ENCODE results near the gene AP2A1. TPM values are rescaled to one million over a fixed set of nuclear protein-coding genes. Genes with fewer than 3 reads are reported as not detected.

AP2A1 gene
- total and polyA plus RNA-seq, 10 of the 15 experiments (the other 5 are each of a cell fraction or from before 2014, with no cell fraction given), result 0.68 to 78.8 (median 33.8) TPM

DNA sequence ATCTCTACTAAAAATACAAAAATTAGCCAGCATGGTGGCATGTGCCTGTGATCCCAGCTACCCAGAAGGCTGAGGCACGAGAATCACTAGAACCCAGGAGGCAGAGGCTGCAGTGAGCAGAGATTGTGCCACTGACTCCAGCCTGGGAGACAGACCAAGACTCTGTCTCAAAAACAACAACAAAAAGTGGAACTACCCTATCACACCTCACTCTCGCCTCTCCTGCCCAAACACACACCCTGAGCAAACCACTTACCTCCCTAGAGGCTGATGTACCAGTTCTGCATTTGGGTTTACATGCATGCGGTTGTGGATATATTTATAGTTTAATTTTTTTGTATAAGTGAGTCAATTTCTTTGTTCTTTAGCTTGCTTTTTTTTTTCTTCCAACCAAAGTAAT is 76.5 kb downstream of the AP2A1 start (continued):
- TF ChIP-seq MYB (IDR thresholded peaks at IDR 0.05; ENCODE audit: borderline replicate concordance, low read depth, low read length) (no peak), ASH2L (IDR thresholded peaks at IDR 0.05; ENCODE audit: borderline replicate concordance, low read depth) (no peak), RB1 (IDR thresholded peaks at IDR 0.05; ENCODE audit: borderline replicate concordance) (no peak), NR2C1 (IDR thresholded peaks at IDR 0.05) (no peak), BHLHE40 (IDR thresholded peaks at IDR 0.05; ENCODE audit: borderline replicate concordance in 1 of 2, low read depth in 2 of 2, low read length in 1 of 2) (peak; percentile 48 to 70; a peak in 3 of 4 replicates), DPF2 (IDR thresholded peaks at IDR 0.05) (peak; percentile 58), ZNF24 (IDR thresholded peaks at IDR 0.05) (no peak), GATAD2B (conservative IDR thresholded peaks at IDR 0.05; ENCODE audit: low read depth) (no peak), ESRRA (IDR thresholded peaks at IDR 0.05; ENCODE audit: low read length) (no peak), HDGF (IDR thresholded peaks at IDR 0.05) (peak; percentile 63)
- TF ChIP-seq, protein P1, sequence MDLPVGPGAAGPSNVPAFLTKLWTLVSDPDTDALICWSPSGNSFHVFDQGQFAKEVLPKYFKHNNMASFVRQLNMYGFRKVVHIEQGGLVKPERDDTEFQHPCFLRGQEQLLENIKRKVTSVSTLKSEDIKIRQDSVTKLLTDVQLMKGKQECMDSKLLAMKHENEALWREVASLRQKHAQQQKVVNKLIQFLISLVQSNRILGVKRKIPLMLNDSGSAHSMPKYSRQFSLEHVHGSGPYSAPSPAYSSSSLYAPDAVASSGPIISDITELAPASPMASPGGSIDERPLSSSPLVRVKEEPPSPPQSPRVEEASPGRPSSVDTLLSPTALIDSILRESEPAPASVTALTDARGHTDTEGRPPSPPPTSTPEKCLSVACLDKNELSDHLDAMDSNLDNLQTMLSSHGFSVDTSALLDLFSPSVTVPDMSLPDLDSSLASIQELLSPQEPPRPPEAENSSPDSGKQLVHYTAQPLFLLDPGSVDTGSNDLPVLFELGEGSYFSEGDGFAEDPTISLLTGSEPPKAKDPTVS (IDR thresholded peaks at IDR 0.05; ENCODE audit: low read depth, low read length), result no peak
- TF ChIP-seq, protein P2, sequence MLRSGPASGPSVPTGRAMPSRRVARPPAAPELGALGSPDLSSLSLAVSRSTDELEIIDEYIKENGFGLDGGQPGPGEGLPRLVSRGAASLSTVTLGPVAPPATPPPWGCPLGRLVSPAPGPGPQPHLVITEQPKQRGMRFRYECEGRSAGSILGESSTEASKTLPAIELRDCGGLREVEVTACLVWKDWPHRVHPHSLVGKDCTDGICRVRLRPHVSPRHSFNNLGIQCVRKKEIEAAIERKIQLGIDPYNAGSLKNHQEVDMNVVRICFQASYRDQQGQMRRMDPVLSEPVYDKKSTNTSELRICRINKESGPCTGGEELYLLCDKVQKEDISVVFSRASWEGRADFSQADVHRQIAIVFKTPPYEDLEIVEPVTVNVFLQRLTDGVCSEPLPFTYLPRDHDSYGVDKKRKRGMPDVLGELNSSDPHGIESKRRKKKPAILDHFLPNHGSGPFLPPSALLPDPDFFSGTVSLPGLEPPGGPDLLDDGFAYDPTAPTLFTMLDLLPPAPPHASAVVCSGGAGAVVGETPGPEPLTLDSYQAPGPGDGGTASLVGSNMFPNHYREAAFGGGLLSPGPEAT (IDR thresholded peaks at IDR 0.05; ENCODE audit: low read depth), result peak; percentile 77; the same call in 1 of the 2 replicates
- TF ChIP-seq, protein P3, sequence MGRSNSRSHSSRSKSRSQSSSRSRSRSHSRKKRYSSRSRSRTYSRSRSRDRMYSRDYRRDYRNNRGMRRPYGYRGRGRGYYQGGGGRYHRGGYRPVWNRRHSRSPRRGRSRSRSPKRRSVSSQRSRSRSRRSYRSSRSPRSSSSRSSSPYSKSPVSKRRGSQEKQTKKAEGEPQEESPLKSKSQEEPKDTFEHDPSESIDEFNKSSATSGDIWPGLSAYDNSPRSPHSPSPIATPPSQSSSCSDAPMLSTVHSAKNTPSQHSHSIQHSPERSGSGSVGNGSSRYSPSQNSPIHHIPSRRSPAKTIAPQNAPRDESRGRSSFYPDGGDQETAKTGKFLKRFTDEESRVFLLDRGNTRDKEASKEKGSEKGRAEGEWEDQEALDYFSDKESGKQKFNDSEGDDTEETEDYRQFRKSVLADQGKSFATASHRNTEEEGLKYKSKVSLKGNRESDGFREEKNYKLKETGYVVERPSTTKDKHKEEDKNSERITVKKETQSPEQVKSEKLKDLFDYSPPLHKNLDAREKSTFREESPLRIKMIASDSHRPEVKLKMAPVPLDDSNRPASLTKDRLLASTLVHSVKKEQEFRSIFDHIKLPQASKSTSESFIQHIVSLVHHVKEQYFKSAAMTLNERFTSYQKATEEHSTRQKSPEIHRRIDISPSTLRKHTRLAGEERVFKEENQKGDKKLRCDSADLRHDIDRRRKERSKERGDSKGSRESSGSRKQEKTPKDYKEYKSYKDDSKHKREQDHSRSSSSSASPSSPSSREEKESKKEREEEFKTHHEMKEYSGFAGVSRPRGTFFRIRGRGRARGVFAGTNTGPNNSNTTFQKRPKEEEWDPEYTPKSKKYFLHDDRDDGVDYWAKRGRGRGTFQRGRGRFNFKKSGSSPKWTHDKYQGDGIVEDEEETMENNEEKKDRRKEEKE (IDR thresholded peaks at IDR 0.05), result no peak
- TF ChIP-seq, protein P4, sequence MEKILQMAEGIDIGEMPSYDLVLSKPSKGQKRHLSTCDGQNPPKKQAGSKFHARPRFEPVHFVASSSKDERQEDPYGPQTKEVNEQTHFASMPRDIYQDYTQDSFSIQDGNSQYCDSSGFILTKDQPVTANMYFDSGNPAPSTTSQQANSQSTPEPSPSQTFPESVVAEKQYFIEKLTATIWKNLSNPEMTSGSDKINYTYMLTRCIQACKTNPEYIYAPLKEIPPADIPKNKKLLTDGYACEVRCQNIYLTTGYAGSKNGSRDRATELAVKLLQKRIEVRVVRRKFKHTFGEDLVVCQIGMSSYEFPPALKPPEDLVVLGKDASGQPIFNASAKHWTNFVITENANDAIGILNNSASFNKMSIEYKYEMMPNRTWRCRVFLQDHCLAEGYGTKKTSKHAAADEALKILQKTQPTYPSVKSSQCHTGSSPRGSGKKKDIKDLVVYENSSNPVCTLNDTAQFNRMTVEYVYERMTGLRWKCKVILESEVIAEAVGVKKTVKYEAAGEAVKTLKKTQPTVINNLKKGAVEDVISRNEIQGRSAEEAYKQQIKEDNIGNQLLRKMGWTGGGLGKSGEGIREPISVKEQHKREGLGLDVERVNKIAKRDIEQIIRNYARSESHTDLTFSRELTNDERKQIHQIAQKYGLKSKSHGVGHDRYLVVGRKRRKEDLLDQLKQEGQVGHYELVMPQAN (conservative IDR thresholded peaks at IDR 0.05), result no peak
- TF ChIP-seq, protein P5, sequence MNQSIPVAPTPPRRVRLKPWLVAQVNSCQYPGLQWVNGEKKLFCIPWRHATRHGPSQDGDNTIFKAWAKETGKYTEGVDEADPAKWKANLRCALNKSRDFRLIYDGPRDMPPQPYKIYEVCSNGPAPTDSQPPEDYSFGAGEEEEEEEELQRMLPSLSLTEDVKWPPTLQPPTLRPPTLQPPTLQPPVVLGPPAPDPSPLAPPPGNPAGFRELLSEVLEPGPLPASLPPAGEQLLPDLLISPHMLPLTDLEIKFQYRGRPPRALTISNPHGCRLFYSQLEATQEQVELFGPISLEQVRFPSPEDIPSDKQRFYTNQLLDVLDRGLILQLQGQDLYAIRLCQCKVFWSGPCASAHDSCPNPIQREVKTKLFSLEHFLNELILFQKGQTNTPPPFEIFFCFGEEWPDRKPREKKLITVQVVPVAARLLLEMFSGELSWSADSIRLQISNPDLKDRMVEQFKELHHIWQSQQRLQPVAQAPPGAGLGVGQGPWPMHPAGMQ (IDR thresholded peaks at IDR 0.05; ENCODE audit: borderline replicate concordance), result no peak
- TF ChIP-seq, protein P6, sequence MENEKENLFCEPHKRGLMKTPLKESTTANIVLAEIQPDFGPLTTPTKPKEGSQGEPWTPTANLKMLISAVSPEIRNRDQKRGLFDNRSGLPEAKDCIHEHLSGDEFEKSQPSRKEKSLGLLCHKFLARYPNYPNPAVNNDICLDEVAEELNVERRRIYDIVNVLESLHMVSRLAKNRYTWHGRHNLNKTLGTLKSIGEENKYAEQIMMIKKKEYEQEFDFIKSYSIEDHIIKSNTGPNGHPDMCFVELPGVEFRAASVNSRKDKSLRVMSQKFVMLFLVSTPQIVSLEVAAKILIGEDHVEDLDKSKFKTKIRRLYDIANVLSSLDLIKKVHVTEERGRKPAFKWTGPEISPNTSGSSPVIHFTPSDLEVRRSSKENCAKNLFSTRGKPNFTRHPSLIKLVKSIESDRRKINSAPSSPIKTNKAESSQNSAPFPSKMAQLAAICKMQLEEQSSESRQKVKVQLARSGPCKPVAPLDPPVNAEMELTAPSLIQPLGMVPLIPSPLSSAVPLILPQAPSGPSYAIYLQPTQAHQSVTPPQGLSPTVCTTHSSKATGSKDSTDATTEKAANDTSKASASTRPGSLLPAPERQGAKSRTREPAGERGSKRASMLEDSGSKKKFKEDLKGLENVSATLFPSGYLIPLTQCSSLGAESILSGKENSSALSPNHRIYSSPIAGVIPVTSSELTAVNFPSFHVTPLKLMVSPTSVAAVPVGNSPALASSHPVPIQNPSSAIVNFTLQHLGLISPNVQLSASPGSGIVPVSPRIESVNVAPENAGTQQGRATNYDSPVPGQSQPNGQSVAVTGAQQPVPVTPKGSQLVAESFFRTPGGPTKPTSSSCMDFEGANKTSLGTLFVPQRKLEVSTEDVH (IDR thresholded peaks at IDR 0.05; ENCODE audit: low read depth, partially characterized antibody), result no peak
- TF ChIP-seq, protein P7, sequence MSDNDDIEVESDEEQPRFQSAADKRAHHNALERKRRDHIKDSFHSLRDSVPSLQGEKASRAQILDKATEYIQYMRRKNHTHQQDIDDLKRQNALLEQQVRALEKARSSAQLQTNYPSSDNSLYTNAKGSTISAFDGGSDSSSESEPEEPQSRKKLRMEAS (IDR thresholded peaks at IDR 0.05; ENCODE audit: low read depth, low read length), result no peak

Measured in GM12878 (cell line).